Vagina (tissue), 2 donors: ENCODE results near the gene SOCS2.

Experiments
- POLR2A ChIP-seq, 2 donors: fragments of 450-650 bp; IDR thresholded peaks; one replicate each; pipeline ENCODE4 v1.6.1; 2017; ENCODE audit warnings: antibody characterized with exemption in 2 of 2, mild to moderate bottlenecking in 2 of 2, moderate library complexity in 2 of 2
- POLR2AphosphoS5 ChIP-seq, 2 donors: sonication (generic); formaldehyde crosslinking; IDR thresholded peaks; one replicate each; pipeline ENCODE4 v1.9.0; 2017; ENCODE audit warnings: antibody characterized with exemption in 2 of 2, mild to moderate bottlenecking in 2 of 2, low read depth in 1 of 2; ENCODE audit not compliant: insufficient read depth in 1 of 2
- TF ChIP-seq, protein P1 (sequence below), 3 experiments: fragments of 450-650 bp in 2 of 3; fragments of 200-600 bp in 1 of 3; sonication (generic) in 1 of 3; IDR thresholded peaks; one replicate each; pipeline ENCODE4 v1.5.1; 2017 to 2019; ENCODE audit warnings: antibody characterized with exemption in 3 of 3, mild to moderate bottlenecking in 2 of 3, moderate library complexity in 2 of 3

DNA sequence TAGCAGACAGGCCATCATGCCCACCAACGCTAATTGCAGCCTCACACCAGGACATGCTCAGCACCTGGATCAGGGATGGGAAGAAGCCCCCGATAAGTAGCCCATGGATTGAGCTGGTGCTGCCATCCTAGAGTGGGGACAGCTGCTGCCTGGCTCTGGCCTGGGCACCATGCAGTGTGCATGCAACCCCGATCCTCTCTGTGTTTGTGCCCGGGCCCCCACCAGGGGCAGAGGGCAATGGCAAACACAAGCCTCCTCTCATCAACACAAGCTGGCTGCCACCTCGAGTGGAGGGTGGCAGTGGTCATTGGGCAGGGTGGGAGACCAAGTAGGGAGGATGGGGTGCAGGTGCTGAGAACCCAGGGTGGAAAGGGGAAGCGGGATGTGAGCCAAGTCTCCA lies 23.3 kb upstream of the SOCS2 start:
- TF ChIP-seq POLR2A (IDR thresholded peaks at IDR 0.05) (no peak), POLR2AphosphoS5 (IDR thresholded peaks at IDR 0.05; ENCODE audit: insufficient read depth in 1 of 2, low read depth in 1 of 2) (no peak)
- TF ChIP-seq, protein P1, sequence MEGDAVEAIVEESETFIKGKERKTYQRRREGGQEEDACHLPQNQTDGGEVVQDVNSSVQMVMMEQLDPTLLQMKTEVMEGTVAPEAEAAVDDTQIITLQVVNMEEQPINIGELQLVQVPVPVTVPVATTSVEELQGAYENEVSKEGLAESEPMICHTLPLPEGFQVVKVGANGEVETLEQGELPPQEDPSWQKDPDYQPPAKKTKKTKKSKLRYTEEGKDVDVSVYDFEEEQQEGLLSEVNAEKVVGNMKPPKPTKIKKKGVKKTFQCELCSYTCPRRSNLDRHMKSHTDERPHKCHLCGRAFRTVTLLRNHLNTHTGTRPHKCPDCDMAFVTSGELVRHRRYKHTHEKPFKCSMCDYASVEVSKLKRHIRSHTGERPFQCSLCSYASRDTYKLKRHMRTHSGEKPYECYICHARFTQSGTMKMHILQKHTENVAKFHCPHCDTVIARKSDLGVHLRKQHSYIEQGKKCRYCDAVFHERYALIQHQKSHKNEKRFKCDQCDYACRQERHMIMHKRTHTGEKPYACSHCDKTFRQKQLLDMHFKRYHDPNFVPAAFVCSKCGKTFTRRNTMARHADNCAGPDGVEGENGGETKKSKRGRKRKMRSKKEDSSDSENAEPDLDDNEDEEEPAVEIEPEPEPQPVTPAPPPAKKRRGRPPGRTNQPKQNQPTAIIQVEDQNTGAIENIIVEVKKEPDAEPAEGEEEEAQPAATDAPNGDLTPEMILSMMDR (IDR thresholded peaks at IDR 0.05), result no peak
